Activated gamma-delta T cell treated with anti-CD3 and anti-CD28 coated beads, Interleukin-2, amount 50 U/mL, for 16 hours (primary cell): ENCODE measurements around the gene FAM90A1.
"Not testable (repeated sequence)": the region's sequence is repeated elsewhere in the genome, so short reads cannot be mapped to it uniquely, and the experiment has no call there.

Source experiments
- DNase-seq: peaks from one replicate; pipeline ENCODE4 v3.0.0-alpha.2; 2020; ENCODE audit warnings: low read depth

FAM90A1 gene

GRCh38 chr12:8226992-8227731, at the start of gene FAM90A1:
FAM90A1 (minus strand) TSS chr12:8227618; CDS start chr12:8224832, 2,786 bp downstream.
- DNase-seq, result not testable (repeated sequence)

GRCh38 chr12:8276397-8276796, 49.0 kb upstream of the FAM90A1 start:
- not testable (repeated sequence) for DNase-seq

- not testable (repeated sequence) for DNase-seq
Measured at GRCh38 chr12:8266706-8267105, 39.3 kb upstream of the FAM90A1 start.

- not testable (repeated sequence) for DNase-seq
Measured at GRCh38 chr12:8264236-8264635, 36.8 kb upstream of the FAM90A1 start.

- not testable (repeated sequence) for DNase-seq
Measured at GRCh38 chr12:8261111-8261554, 33.7 kb upstream of the FAM90A1 start.

- not testable (repeated sequence) for DNase-seq
Measured at GRCh38 chr12:8256356-8256755, 28.9 kb upstream of the FAM90A1 start.

GRCh38 chr12:8254705-8255104, 27.3 kb upstream of the FAM90A1 start:
- not testable (repeated sequence) for DNase-seq

GRCh38 chr12:8252056-8252818, 24.8 kb upstream of the FAM90A1 start:
- DNase-seq, result not testable (repeated sequence)

- not testable (repeated sequence) for DNase-seq
Measured at GRCh38 chr12:8251616-8252015, 24.2 kb upstream of the FAM90A1 start.

- not testable (repeated sequence) for DNase-seq
Measured at GRCh38 chr12:8246941-8247535, 19.6 kb upstream of the FAM90A1 start.

GRCh38 chr12:8243682-8244161, 16.3 kb upstream of the FAM90A1 start:
- DNase-seq, result peak; percentile 42

GRCh38 chr12:8242880-8243681, 15.7 kb upstream of the FAM90A1 start:
- DNase-seq, result peak; percentile 99

- DNase-seq, result not testable (repeated sequence)
Measured at GRCh38 chr12:8242622-8242879, 15.1 kb upstream of the FAM90A1 start.

GRCh38 chr12:8241917-8242621, 14.7 kb upstream of the FAM90A1 start:
- not testable (repeated sequence) for DNase-seq

GRCh38 chr12:8240340-8241114, 13.1 kb upstream of the FAM90A1 start:
- not testable (repeated sequence) for DNase-seq

- DNase-seq, result not testable (repeated sequence)
Measured at GRCh38 chr12:8237031-8237430, 9.6 kb upstream of the FAM90A1 start.

GRCh38 chr12:8235316-8236157, 8.1 kb upstream of the FAM90A1 start:
- DNase-seq, result not testable (repeated sequence)

GRCh38 chr12:8234746-8235145, 7.3 kb upstream of the FAM90A1 start:
- not testable (repeated sequence) for DNase-seq

GRCh38 chr12:8233935-8234495, 6.6 kb upstream of the FAM90A1 start:
- DNase-seq, result not testable (repeated sequence)
